Prostate gland (tissue), 2 donors: ENCODE data around the gene IDNK.

Experiments used
- CTCF ChIP-seq, 4 experiments: fragments of 200-600 bp in 2 of 4; fragments of 450-650 bp in 2 of 4; sonication (generic) in 2 of 4; IDR thresholded peaks; 1 replicate in 3 of 4; 2 replicates in 1 of 4; pipeline ENCODE4 v1.5.1; 2016 to 2019; ENCODE audit warnings: antibody characterized with exemption in 4 of 4, mild to moderate bottlenecking in 2 of 4, moderate library complexity in 2 of 4
- POLR2A ChIP-seq: fragments of 450-650 bp; IDR thresholded peaks from one replicate; pipeline ENCODE4 v1.6.1; 2016; ENCODE audit warnings: antibody characterized with exemption, mild to moderate bottlenecking
- POLR2AphosphoS5 ChIP-seq: sonication (generic); formaldehyde crosslinking; IDR thresholded peaks from one replicate; pipeline ENCODE4 v1.6.1; 2017; ENCODE audit warnings: antibody characterized with exemption

- TF ChIP-seq CTCF (IDR thresholded peaks at IDR 0.05), result no peak
- no peak for TF ChIP-seq POLR2A
- TF ChIP-seq POLR2AphosphoS5, result no peak
Measured at GRCh38 chr9:83598487-83598886, 24.5 kb upstream of the IDNK start.
